OCI-LY3 (cell line): Measurements from ENCODE around the gene EEF1AKMT2.

Source experiments
- H2AFZ ChIP-seq: fragments of 200-600, 300-600 bp; shearing (Covaris generic); 2 replicates; pipeline ENCODE4 v1.6.0; 2014; ENCODE audit warnings: antibody characterized with exemption, low read depth, low read length
- H3K27ac ChIP-seq: fragments of 200-600, 300-600 bp; sonication (generic); 2 replicates; pipeline ENCODE4 v1.5.1; 2014; ENCODE audit warnings: mild to moderate bottlenecking, low read length, moderate library complexity, mixed read lengths
- H3K27me3 ChIP-seq: fragments of 200-600, 300-600 bp; sonication (generic); 2 replicates; pipeline ENCODE4 v1.6.1; 2014; ENCODE audit warnings: low read depth, low read length, mixed read lengths
- H3K36me3 ChIP-seq: fragments of 200-600, 300-600 bp; sonication (generic); replicated peaks from 2 replicates; pipeline ENCODE3; 2014; ENCODE audit warnings: low read depth, low read length, mixed read lengths
- H3K4me1 ChIP-seq: fragments of 300-600, 200-600 bp; sonication (generic); 2 replicates; pipeline ENCODE4 v1.6.1; 2014; ENCODE audit warnings: low read length, mixed read lengths
- H3K4me2 ChIP-seq: fragments of 200-600, 300-600 bp; sonication (generic); 2 replicates; pipeline ENCODE4 v1.6.1; 2014; ENCODE audit warnings: low read length, mixed read lengths
- H3K4me3 ChIP-seq: fragments of 300-600, 200-600 bp; sonication (generic); 2 replicates; pipeline ENCODE4 v1.5.1; 2014; ENCODE audit warnings: antibody characterized with exemption, mild to moderate bottlenecking, low read length, moderate library complexity
- H3K79me2 ChIP-seq: fragments of 300-600, 200-600 bp; shearing (Covaris generic); 2 replicates; pipeline ENCODE4 v1.6.1; 2014; ENCODE audit warnings: mild to moderate bottlenecking, low read length, mixed read lengths
- H3K9ac ChIP-seq: fragments of 300-600, 200-600 bp; shearing (Covaris generic); 2 replicates; pipeline ENCODE4 v1.6.0; 2014; ENCODE audit warnings: mild to moderate bottlenecking, low read length, moderate library complexity
- H3K9me3 ChIP-seq: fragments of 200-600, 300-600 bp; shearing (Covaris generic); 2 replicates; pipeline ENCODE4 v1.6.1; 2014; ENCODE audit warnings: low read length, mixed read lengths; ENCODE audit not compliant: insufficient read depth
- H4K20me1 ChIP-seq: fragments of 200-600, 300-600 bp; sonication (generic); 2 replicates; pipeline ENCODE4 v1.6.1; 2016; ENCODE audit warnings: low read length, mixed read lengths; ENCODE audit not compliant: insufficient read depth
- EZH2phosphoT487 ChIP-seq: fragments of 200-600 bp; shearing (Covaris generic); IDR thresholded peaks from 2 replicates; pipeline ENCODE4 v1.6.1; 2018; ENCODE audit warnings: antibody characterized with exemption, mixed run types, low read depth
- TF ChIP-seq, protein P1 (sequence below): fragments of 200-600, 300-600 bp; sonication (generic); IDR thresholded peaks from 2 replicates; pipeline ENCODE4 v1.5.1; 2014; ENCODE audit warnings: antibody characterized with exemption, low read length, low read depth

EEF1AKMT2 gene

GRCh38 chr10:124738441-124738840, 53.2 kb downstream of the EEF1AKMT2 start:
- TF ChIP-seq, protein P1, sequence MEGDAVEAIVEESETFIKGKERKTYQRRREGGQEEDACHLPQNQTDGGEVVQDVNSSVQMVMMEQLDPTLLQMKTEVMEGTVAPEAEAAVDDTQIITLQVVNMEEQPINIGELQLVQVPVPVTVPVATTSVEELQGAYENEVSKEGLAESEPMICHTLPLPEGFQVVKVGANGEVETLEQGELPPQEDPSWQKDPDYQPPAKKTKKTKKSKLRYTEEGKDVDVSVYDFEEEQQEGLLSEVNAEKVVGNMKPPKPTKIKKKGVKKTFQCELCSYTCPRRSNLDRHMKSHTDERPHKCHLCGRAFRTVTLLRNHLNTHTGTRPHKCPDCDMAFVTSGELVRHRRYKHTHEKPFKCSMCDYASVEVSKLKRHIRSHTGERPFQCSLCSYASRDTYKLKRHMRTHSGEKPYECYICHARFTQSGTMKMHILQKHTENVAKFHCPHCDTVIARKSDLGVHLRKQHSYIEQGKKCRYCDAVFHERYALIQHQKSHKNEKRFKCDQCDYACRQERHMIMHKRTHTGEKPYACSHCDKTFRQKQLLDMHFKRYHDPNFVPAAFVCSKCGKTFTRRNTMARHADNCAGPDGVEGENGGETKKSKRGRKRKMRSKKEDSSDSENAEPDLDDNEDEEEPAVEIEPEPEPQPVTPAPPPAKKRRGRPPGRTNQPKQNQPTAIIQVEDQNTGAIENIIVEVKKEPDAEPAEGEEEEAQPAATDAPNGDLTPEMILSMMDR: no peak
- no peak for TF ChIP-seq EZH2phosphoT487
- H3K36me3 ChIP-seq: peaks cover 7% of the 10 kb centered on the region
- no peaks in the 10 kb centered on the region for H3K27me3 ChIP-seq
- H3K4me2 ChIP-seq: 0 out of 2 replicates have a peak overlapping the region, but pooled peaks have one; percentile 98
- H3K4me3 ChIP-seq: no peak overlapping the region
- H2AFZ ChIP-seq: no peak overlapping the region
- H3K27ac ChIP-seq: no peak overlapping the region
- H3K4me1 ChIP-seq: peaks cover 85% of the 10 kb centered on the region
- peaks cover 30% of the 10 kb centered on the region for H4K20me1 ChIP-seq
- no peak overlapping the region for H3K9ac ChIP-seq
- no peaks in the 10 kb centered on the region for H3K9me3 ChIP-seq
- H3K79me2 ChIP-seq: peaks cover 91% of the 10 kb centered on the region

DNA sequence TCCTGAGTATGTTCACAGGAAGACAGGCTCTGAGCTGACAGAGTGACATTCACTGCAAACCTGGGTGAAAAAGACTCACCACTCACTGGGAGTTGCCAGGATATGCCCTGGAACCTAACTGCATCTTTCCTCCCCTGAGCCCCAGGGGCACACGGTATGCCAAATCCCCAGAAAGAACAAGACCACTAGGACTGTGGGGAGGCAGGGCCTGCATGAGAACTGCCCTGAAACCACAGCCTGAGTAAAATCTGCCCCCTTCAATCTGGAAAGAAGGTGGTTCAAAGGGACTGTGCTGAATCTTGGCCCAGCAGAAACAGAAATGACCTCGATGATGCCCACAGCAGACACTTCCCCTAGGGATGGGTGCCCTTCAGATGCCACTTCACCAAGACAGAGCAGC, 54.0 kb downstream of the EEF1AKMT2 start:
- H3K9ac ChIP-seq: no peak overlapping the region
- H4K20me1 ChIP-seq: peaks cover 30% of the 10 kb centered on the region
- no peaks in the 10 kb centered on the region for H3K27me3 ChIP-seq
- H3K36me3 ChIP-seq: peaks cover 7% of the 10 kb centered on the region
- H3K79me2 ChIP-seq: peaks cover 85% of the 10 kb centered on the region
- peak overlapping the region; percentile 32; the same call in 1 of the 2 replicates for H3K4me2 ChIP-seq
- peaks cover 92% of the 10 kb centered on the region for H3K4me1 ChIP-seq
- H2AFZ ChIP-seq: no peak overlapping the region
- no peak overlapping the region for H3K4me3 ChIP-seq
- TF ChIP-seq, protein P1: no peak
- TF ChIP-seq EZH2phosphoT487: no peak
- no peaks in the 10 kb centered on the region for H3K9me3 ChIP-seq
- H3K27ac ChIP-seq: no peak overlapping the region

- Histone ChIP-seq H3K79me2 (peaks cover 85% of the 10 kb centered on the region), H2AFZ (no peak overlapping the region), H4K20me1 (peaks cover 30% of the 10 kb centered on the region), H3K4me2 (peak overlapping the region; percentile 32; the same call in 1 of the 2 replicates), H3K36me3 (peaks cover 7% of the 10 kb centered on the region), H3K27ac (no peak overlapping the region), H3K9ac (no peak overlapping the region), H3K4me3 (no peak overlapping the region), H3K9me3 (no peaks in the 10 kb centered on the region), H3K27me3 (no peaks in the 10 kb centered on the region), H3K4me1 (peaks cover 94% of the 10 kb centered on the region)
- TF ChIP-seq, protein P1: no peak
- TF ChIP-seq EZH2phosphoT487: no peak
Observed at GRCh38 chr10:124737221-124737620, 54.5 kb downstream of the EEF1AKMT2 start.

GRCh38 chr10:124736491-124737136, 55.1 kb downstream of the EEF1AKMT2 start:
- Histone ChIP-seq H3K4me1 (peaks cover 94% of the 10 kb centered on the region), H3K9ac (no peak overlapping the region), H3K27me3 (no peaks in the 10 kb centered on the region), H2AFZ (no peak overlapping the region), H3K27ac (no peak overlapping the region), H3K36me3 (peaks cover 11% of the 10 kb centered on the region), H3K4me3 (no peak overlapping the region), H4K20me1 (peaks cover 30% of the 10 kb centered on the region), H3K9me3 (no peaks in the 10 kb centered on the region), H3K79me2 (peaks cover 85% of the 10 kb centered on the region), H3K4me2 (no peak overlapping the region)
- no peak for TF ChIP-seq EZH2phosphoT487
- TF ChIP-seq, protein P1: no peak
